Vagina (tissue), 2 donors: ENCODE data around the gene ST8SIA4. TPM values are rescaled to one million over a fixed set of nuclear protein-coding genes. Genes with fewer than 3 reads are reported as not detected.

Source experiments
- DNase-seq, 2 donors: peaks; one replicate each; pipeline ENCODE4 v3.0.0-alpha.2; 2017; ENCODE audit errors: extremely low spot score in 2 of 2
- H3K27ac ChIP-seq: fragments of 200-600 bp; sonication (generic); one replicate; pipeline ENCODE4 v1.5.1; 2019
- H3K27me3 ChIP-seq: fragments of 200-600 bp; sonication (generic); one replicate; pipeline ENCODE4 v1.5.1; 2019
- H3K36me3 ChIP-seq, 2 donors: fragments of 200-600 bp; sonication (generic); one replicate each; pipeline ENCODE4 v1.5.1; 2017 to 2019
- H3K4me1 ChIP-seq: fragments of 200-600 bp; sonication (generic); one replicate; pipeline ENCODE4 v1.5.1; 2019
- H3K4me3 ChIP-seq, 2 donors: fragments of 200-600 bp; sonication (generic); 1 replicate in 1 of 2; 2 replicates in 1 of 2; pipeline ENCODE4 v1.5.1; 2016 to 2019
- H3K9me3 ChIP-seq: fragments of 200-600 bp; sonication (generic); one replicate; pipeline ENCODE4 v1.5.1; 2019
- CTCF ChIP-seq, 3 experiments: fragments of 450-650 bp in 2 of 3; fragments of 200-600 bp in 1 of 3; sonication (generic) in 1 of 3; IDR thresholded peaks; one replicate each; pipeline ENCODE4 v1.5.1; 2017 to 2019; ENCODE audit warnings: antibody characterized with exemption in 3 of 3, mild to moderate bottlenecking in 2 of 3, moderate library complexity in 2 of 3
- POLR2A ChIP-seq, 2 donors: fragments of 450-650 bp; IDR thresholded peaks; one replicate each; pipeline ENCODE4 v1.6.1; 2017; ENCODE audit warnings: antibody characterized with exemption in 2 of 2, mild to moderate bottlenecking in 2 of 2, moderate library complexity in 2 of 2
- POLR2AphosphoS5 ChIP-seq, 2 donors: sonication (generic); formaldehyde crosslinking; IDR thresholded peaks; one replicate each; pipeline ENCODE4 v1.9.0; 2017; ENCODE audit warnings: antibody characterized with exemption in 2 of 2, mild to moderate bottlenecking in 2 of 2, low read depth in 1 of 2; ENCODE audit not compliant: insufficient read depth in 1 of 2
- intact Hi-C: fragments of 100-400 bp; cut with DNase I; formaldehyde crosslinking; loops from one replicate; pipeline ENCODE4 v1.15.1; 2023
- total RNA-seq: library from RNA; depleted of rRNA; stranded (reverse); fragments of >200 nt; gene quantifications from one replicate; pipeline ENCODE4 v1.2.3, GENCODE V29; 2016

The ST8SIA4 gene
- total RNA-seq, 1 donor from 2014 or later, result 4.2 TPM

- no peak for DNase-seq
- H3K27ac ChIP-seq, result no peak overlapping the region
- H3K4me3 ChIP-seq, result no peak overlapping the region
- no peaks in the 10 kb centered on the region for H3K27me3 ChIP-seq
- no peaks in the 10 kb centered on the region for H3K9me3 ChIP-seq
- intact Hi-C loops, result no loop called here
- H3K4me1 ChIP-seq, result peaks cover 30% of the 10 kb centered on the region
- TF ChIP-seq CTCF (IDR thresholded peaks at IDR 0.05) (no peak), POLR2AphosphoS5 (IDR thresholded peaks at IDR 0.05; ENCODE audit: insufficient read depth in 1 of 2, low read depth in 1 of 2) (no peak), POLR2A (IDR thresholded peaks at IDR 0.05) (no peak)
- no peaks in the 10 kb centered on the region for H3K36me3 ChIP-seq
Observed at GRCh38 chr5:100905259-100905914, 2.3 kb upstream of the ST8SIA4 start.

GRCh38 chr5:100904259-100904861 is 1.3 kb upstream of the ST8SIA4 start:
- peaks cover 35% of the 10 kb centered on the region for H3K4me1 ChIP-seq
- H3K27me3 ChIP-seq, result no peaks in the 10 kb centered on the region
- TF ChIP-seq POLR2AphosphoS5 (IDR thresholded peaks at IDR 0.05; ENCODE audit: insufficient read depth in 1 of 2, low read depth in 1 of 2) (no peak), CTCF (IDR thresholded peaks at IDR 0.05) (no peak), POLR2A (IDR thresholded peaks at IDR 0.05) (no peak)
- intact Hi-C loops, result no loop called here
- no peaks in the 10 kb centered on the region for H3K36me3 ChIP-seq
- H3K27ac ChIP-seq, result peak overlapping the region; percentile 15
- H3K4me3 ChIP-seq, result peak overlapping the region; percentile 62 to 63
- no peaks in the 10 kb centered on the region for H3K9me3 ChIP-seq
- DNase-seq, result peak in 1 of 2 donors; percentile 81

GRCh38 chr5:100902440-100903038 is 543 bp downstream of the ST8SIA4 start:
- intact Hi-C loops, result no loop called here

GRCh38 chr5:100901821-100902341 is 1.2 kb downstream of the ST8SIA4 start:
- intact Hi-C loops, result no loop called here
- DNase-seq, result peak in 1 of 2 donors; percentile 83
- Histone ChIP-seq H3K4me1 (peaks cover 39% of the 10 kb centered on the region), H3K27me3 (no peaks in the 10 kb centered on the region), H3K36me3 (no peaks in the 10 kb centered on the region), H3K27ac (peak overlapping the region; percentile 63), H3K4me3 (peak overlapping the region; percentile 62 to 63), H3K9me3 (no peaks in the 10 kb centered on the region)
- TF ChIP-seq POLR2A (IDR thresholded peaks at IDR 0.05), result no peak
- peak in 1 of 2 donors; percentile 58 for TF ChIP-seq POLR2AphosphoS5 (IDR thresholded peaks at IDR 0.05; ENCODE audit: insufficient read depth in 1 of 2, low read depth in 1 of 2)
- no peak for TF ChIP-seq CTCF (IDR thresholded peaks at IDR 0.05)

More at GRCh38 chr5:100902440-100903038, 543 bp downstream of the ST8SIA4 start:
- no peaks in the 10 kb centered on the region for H3K9me3 ChIP-seq
- peaks cover 35% of the 10 kb centered on the region for H3K4me1 ChIP-seq
- H3K36me3 ChIP-seq, result no peaks in the 10 kb centered on the region
- TF ChIP-seq CTCF (IDR thresholded peaks at IDR 0.05), result no peak
- TF ChIP-seq POLR2AphosphoS5 (IDR thresholded peaks at IDR 0.05; ENCODE audit: insufficient read depth in 1 of 2, low read depth in 1 of 2), result no peak
- no peak for TF ChIP-seq POLR2A (IDR thresholded peaks at IDR 0.05)
- no peaks in the 10 kb centered on the region for H3K27me3 ChIP-seq
- no peak for DNase-seq
- peak overlapping the region; percentile 63 for H3K27ac ChIP-seq
- H3K4me3 ChIP-seq, result peak overlapping the region; percentile 62 to 63
